DMS53 treated with DMSO at 0.1 percent for 48 hours (cell line): ENCODE measurements around the gene PRKAB1.

Experiments
- DNase-seq: peaks from one replicate; lab custom pipeline; 2025; ENCODE audit not compliant: unreplicated experiment; lab: John Stamatoyannopoulos, UW

PRKAB1 gene

DNA sequence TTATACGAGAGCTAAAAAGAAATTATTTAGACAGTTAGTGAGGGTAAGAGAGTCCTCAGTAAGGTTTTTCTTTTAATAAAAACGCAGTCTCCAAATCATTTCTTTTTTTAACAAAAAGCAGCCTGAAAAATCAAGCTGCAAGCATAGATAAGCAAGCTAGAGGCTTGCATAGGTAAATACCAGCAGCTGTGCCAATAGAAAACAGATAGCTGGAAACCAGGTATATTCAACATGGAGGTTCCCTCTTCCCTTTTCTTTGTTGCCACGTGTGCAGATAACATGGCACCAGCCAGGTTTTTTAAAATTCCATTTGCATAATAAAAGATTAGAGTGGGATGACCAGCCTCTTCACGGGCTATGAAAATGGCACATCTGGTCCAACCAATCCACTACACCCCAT, 6.1 kb upstream of the PRKAB1 start:
- no peak for DNase-seq

DNA sequence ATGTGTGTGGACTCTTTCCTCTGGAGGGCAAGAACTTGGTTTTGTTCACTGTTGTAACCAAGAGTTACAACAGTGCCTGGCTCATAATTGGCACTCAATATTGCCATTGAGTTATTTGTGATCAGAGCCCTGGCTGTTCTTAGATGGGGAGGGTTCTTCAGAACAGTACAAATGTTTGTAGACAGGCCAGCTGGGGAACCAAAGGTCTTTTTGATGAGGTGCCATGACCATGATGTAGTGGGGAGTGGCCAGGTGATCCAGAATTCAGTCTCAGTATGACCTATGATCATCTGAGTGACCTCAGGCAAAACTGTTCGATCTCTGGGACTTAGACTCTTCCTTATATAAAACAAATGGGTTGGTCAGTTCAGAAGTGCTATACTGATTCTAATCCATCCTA, 3.3 kb upstream of the PRKAB1 start:
- no peak for DNase-seq

DNA sequence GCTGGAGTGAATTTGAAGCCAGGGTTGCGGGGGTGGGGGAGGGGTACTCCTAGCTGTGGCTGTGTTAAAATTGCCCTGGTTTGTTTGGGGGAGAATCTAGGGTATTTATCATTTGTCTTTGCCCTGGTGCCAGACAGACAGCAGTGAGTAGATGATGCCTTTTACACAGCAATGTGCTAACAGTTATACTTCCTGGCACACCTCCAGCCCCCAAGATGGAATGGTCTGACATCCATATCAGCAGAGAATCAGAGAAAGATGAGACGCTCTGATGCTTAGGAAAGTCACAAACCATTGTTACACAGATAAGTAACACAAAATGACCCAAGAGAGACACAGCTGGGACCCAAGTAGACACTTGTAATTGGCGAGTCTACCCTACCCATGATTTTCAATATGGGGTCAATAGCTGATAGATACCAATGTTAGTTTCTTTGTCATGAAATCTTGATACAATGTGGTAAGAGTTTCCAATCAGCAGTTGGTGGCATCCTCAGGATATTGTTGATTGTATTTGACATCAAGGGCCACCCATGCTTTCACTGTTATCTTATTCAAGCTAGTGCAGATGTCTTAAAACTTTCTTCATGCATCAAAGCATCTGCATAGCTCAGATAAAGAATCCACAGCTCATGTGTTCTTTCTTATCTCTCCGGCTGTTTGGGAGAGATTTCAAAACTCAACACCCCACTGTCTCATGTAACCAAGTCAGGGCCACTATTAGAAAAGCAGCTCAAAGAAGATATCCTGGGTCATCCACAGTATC, 2.6 kb upstream of the PRKAB1 start:
- DNase-seq = no peak

DNA sequence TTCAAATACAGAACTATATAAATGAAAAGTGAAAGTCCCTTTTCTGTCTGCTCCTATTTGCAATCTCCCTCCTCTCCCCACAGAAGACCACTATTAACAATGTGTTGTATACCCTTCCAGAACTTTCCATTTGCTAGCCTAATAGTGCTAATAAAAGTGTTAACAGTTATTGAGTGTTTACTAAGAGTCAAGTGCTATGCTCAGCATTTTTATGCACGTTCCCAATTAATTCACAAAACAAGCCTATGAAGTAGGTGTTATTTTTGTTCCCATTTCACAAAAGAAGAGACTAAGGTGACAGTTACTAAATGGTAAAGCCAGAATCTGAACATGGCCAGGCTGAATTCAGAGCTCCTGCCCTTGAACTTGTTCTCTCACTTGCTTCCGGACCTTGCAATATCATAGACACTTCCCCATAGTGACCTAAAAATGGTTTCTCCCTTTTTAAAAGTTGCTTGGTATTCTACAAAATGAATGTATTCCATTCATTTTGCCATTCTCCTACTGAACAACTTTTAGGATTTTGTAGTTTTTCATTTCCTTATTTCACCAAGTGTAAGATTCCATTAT, 1.6 kb upstream of the PRKAB1 start:
- no peak for DNase-seq

DNA sequence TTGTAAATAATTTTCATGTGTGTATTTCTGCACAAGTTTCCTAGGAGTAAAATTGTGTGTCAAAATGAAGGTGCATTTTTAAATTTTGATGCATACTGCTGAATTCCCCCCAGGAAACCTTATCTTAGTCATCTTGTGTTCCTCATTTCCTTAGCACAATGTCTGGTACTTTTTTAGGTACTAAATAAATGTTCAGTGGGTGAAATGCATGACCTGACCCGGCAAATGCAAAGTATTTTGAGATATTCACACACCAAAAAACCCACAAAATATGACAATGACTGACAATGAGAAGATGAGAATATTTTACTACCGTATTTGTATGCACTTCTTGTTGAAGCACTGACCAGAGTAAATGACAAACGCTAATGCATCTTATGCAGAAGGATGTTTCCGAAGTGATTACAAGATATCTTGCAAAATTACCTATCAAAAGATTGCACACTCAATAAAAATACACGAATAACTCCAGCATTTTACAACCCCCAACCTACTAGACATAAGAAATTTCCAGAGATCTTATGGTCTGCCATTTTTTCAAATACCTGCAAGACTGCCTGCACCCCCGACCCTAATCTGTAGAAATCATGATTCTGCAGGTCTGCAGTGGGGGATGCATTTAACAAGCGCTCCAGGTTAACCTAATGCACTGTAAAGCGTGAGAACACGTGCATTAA, 895 bp upstream of the PRKAB1 start:
- no peak for DNase-seq

DNA sequence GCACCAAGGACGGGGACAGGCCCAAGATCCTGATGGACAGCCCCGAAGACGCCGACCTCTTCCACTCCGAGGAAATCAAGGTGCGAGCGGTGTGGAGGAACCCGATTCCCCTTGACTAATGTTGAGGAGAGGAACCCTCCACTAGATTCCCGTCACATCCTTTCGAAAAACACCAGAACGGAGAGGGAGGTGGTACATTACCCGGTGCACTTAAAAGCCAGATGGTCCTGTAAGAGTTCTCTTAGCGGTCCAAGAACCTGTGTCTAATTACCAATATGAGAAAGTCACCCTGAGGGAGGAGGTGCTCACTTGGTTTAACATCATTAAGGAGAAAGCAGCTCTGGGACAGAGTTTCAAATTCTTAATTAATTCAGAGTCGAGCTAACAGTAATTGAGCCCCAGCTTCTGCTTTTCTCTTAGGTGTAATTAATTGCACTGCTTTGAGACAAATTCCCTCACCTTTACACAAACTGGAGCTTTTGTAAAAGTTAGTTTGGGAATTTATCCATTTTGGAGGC, 450 bp downstream of the PRKAB1 start:
- no peak for DNase-seq

DNA sequence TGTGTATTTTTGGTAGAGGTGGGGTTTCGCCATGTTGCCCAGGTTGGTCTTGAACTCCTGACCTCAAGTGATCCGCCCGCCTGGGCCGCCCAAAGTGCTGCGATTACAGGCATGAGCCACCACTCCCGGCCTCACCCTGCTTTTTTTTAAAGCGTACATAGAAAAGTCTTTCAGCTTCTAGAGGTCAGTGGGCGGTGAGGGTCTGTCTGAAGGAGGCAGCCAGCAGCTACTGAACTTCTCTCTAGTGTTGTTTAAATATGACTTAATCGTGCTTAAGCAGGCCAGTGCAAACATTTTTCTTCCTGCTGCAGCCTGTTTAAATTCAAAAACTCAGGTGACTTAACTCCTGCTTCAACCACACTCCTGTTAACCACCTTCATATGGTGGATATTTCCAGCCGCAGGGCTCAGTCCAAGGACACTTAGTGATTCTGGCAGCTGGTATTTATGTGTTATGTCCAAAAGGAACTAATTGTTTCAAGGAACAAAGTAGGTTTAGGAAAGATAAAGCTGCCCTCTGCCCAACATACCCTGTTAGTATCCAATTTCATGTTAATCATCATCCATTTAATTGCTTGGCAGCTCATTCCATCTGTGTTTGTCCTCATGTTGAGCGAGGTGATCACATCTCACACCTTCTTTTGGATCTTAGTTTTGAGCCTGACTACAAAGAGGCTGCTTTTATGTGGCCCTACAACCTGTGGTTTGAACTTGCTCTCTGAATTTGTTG, 2.0 kb downstream of the PRKAB1 start:
- DNase-seq = no peak

DNA sequence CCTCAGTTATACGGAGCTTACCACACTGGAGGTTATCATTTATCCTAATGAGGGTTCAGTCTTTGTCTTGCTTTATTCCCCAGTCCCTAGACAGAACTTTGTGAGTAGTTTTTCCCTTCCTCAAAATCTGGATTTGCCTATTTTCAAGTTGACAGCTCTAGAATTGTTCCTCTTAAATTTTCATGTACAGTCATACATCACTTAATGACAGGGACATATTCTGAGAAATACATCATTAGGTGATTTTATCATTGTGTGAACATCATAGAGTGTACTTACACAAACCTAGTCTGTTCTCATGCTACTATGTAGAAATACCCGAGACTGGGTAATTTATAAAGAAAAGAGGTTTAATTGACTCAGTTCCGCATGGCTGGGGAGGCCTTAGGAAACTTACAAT, 3.1 kb downstream of the PRKAB1 start:
- DNase-seq = no peak

DNA sequence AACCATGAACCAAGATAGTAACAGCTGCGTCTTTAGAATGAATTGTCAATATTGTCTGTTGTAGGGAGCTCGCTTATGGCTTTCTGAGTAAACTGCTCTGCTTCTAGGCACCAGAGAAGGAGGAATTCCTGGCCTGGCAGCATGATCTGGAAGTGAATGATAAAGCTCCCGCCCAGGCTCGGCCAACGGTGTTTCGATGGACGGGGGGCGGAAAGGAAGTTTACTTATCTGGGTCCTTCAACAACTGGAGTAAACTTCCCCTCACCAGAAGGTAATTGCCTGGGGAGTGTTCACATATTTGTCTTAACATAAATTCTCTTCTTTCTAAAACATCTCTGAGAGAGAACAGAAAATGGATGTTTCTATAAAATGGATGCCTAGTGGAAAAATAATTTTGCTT, 4.3 kb downstream of the PRKAB1 start:
- no peak for DNase-seq

DNA sequence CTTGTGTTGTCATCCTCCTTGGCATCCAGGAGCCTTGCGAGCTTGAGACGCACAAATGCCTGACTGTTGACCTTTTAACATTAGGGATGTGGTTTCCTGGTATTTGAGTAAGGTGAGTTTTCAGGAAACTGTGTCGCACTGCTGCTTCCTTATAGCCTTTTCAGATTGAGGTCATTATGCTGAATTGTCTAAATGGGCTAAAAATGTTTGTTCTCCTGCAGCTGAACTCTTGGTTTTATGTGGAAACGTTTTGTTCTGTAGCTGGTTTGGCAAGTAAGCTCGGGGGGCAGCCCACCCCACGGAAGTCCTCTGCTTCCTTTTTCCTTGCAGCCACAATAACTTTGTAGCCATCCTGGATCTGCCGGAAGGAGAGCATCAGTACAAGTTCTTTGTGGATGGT, 5.7 kb downstream of the PRKAB1 start:
- no peak for DNase-seq

DNA sequence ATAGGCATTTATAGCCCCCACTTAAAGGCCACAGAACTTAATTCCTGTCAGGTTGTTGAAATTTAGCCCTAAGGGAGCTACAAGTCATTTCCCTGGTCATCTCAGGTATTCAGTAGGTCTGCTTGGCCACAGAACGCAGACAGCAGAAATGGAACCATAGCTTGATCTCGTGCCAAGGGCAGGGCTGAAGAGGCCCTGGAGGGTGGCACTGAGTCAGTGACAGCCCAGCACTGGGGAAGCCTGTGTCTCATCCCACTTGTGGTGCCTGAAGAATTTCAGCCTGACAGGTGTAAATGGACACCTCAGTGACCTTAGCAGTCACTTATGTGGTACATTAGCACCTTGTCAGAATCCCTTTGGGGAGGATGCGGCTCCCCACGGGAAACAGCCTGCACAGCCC, 6.6 kb downstream of the PRKAB1 start:
- no peak for DNase-seq

DNA sequence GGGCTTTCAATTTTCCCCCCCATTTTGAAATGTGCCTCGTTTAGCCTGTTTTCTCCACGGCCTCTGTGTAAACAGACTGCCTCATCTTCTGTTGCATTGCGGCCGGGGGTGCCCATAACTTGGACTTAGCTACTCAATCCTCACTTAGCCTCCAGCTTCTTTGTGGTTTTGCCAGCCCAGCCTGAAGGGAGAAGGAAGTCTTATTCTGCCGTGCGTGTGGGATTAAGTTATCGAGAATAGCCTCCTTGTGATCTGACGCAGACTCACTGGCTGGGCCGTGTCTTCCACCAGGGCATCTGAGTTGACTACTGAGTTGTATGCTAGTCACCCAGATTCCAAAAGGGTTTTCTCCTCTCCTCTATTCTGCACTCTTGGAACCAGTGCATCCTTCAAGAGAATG, 8.1 kb downstream of the PRKAB1 start:
- DNase-seq = no peak

DNA sequence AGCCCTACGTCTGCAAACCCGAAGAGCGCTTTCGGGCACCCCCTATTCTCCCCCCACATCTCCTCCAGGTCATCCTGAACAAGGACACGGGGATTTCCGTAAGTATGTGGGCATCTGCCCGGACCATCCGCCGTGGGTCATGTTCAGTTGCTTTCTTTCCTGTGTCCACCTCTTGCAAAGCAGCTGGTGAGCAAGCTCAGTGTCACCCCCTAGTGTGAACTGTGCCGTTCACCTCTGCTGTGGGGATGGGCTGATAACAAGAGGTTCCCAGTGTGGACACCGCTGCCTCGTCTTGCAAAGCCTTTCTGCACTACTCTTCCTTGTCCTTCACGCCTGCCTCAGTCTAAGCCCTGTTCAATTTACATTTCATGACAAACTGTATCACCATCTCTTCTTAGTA, 8.6 kb downstream of the PRKAB1 start:
- no peak for DNase-seq

DNA sequence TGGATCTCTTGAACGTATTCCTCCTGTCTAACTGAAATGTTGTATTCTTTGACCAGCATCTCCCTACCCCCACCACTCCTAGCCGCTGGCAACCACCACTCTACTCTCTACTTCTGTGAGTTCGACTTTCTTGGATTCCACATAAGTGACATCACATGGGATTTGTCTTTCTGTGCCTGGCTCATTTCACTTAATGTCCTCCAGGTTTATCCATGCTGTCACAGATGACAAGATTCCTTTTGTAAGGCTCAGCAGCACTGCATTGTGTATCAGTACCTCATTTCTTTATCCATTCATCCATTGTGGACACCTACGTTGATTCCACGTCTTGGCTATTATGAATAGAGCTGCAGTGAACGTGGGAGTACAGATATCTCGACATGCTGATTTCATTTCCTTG, 10.5 kb downstream of the PRKAB1 start:
- no peak for DNase-seq

DNA sequence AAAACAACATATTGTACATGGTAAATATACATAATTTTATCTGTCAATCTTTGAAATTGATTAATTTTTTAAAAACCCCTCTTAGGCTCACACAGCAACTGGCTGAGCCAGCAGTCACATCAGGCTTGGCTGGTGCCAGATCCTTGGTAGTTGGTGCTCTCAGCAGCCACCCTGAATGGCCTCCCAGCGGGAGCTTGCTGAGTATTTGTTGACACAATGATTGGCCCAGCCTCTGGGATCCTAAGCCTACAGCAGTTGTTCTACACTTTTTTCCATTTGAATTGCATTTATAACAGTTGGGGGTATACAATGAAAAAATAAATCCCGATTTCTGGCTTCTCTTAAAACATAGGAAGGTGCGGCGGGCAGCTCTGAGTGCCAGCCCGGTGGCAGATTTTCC, 11.1 kb downstream of the PRKAB1 start:
- DNase-seq = no peak

DNA sequence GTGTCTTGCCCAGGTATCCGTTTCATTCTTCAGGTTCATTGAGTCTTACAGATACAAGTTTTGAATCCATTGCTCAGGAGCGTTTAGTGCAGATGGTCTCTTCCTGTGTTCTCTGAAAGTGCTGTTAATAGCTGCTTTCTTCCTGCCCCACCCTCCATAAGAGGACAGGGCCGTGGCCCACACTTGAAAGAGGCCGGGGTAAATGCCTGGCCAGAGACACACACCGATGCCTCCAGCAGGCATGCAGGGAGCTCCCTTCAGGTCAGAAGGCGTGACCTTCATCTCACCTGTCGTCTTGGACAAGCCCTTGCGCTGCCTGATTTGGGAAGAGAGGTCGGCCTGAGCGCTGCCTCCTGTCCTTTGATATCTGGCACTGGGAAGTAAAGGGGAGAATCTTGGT, 11.6 kb downstream of the PRKAB1 start:
- DNase-seq = no peak

DNA sequence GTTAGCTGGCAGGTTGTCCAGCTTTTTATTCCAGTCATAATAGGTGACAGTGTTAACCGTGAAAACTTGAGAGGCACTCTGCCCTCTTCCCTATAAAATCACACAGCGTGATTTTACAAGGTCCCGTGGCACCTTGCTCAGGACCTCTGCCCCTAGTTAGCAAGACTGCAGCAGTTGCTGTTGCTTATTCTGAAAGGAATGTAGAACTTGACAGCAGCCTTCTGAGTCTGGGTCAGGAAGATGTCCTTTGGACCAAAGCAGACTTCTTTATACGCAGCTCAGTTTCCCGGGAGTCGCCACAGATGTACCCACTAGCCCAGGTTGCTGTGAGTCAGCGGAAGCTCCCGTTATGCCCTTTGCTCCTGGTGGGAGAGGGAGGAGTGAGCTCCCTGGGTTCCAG, 13.2 kb downstream of the PRKAB1 start:
- DNase-seq = no peak

DNA sequence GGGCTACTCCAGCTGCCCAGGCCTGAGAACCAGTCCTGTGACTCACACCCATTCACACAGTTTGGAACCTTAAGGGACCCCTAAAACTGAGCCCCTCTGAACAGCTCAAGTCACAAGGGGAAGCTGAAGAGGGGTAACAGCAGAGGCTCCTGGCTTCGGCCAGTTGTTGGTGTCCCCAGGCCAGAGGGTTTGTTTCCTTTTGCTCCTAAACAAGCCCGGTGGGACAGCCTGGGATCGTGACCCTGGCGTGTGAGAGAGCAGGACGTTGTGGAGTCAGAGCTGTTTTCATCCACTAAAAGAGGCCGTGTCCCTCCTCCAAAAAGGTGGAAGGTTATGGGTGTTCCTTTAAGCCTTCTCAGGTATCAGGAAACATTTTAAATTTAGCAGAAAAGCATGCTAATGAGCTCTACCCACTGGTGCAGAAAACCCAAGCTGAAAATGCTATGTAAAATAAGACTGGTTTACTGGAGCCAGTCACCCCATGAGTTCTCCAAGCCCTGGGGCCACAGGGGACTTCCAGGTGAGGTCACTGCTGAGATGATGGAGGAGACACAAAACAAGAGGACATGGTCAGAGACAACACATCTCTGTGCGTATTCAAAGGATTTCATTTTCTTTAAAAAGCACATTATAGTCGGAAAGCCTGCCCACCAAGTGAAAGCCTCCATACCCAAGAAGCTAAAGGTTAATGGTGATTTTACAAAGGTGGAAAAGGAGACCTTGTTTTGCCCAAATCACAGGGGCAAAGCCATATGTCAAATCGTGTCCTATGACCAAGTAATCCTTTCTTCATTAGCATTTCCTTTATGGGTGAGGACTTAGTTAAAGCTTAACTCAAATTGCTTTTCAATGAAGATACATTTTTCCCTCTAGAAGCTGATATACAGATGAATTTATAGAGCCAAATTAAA, 14.1 kb downstream of the PRKAB1 start:
- DNase-seq = no peak

DNA sequence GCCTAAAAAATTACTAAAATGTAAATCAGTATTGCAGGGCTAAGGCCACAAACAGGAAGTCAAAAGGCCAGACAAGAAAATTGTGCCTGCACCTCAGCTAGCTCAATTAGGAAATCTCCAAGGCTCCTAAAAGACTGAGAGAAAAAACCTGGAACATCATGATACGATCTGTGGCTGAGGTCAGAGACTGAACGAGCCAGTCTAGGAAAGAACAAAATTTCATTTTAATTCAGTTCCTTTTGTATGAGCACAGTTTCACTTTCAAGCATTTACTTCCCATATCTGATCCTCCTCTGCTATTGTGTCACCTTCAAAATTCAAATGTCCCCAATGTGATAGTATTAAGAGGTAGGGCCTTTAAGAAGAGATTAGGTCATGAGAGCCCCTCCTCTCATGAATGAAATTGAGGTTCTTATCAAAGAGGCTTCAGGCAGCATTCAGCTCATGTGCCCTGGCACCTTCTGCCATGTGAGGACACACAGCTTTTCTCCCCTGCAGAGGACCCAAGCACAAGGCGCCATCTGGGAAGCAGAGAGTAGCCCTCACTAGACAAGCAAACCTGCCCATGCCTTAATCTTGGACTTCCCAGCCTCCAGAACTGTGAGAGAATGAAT, 14.8 kb downstream of the PRKAB1 start:
- DNase-seq = no peak

DNA sequence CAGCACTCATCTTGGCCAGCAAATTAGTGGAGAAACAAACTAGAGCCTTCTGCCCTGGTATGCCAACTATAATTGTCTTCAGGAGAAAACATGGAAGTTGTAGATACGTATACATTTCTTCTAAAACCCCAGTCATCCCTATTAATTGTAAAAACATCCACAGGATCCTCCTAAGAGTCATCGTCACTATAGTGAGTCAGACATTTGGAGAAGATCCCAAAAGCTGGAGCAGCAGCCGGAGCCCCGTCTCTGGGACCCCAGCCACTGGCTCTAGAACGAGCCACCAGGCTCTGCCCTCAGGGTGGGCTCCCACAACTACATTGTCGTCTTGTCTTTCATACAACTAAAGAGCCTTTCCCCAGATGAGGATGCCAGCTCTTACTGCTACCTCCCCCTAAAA, 15.5 kb downstream of the PRKAB1 start:
- DNase-seq = no peak
